Neural progenitor cell (in vitro differentiated cells): ENCODE data around the gene ARHGAP19. TPM values are rescaled to one million over a fixed set of nuclear protein-coding genes. Genes with fewer than 3 reads are reported as not detected.

Experiments used
- DNase-seq: peaks from one replicate; pipeline ENCODE4 v3.0.0-alpha.2; 2016; ENCODE audit warnings: low spot score
- H2AFZ ChIP-seq: fragments of 200-600 bp; sonication (generic); replicated peaks from 2 replicates; pipeline ENCODE4 v1.6.1; 2016; ENCODE audit warnings: antibody characterized with exemption
- H3F3A ChIP-seq: fragments of 200-600 bp; sonication (generic); 2 replicates; pipeline ENCODE4 v1.6.1; 2016; ENCODE audit warnings: antibody characterized with exemption, low read depth
- H3K27ac ChIP-seq: fragments of 200-600 bp; sonication (generic); 2 replicates; pipeline ENCODE4 v1.5.1; 2016; ENCODE audit warnings: mild to moderate bottlenecking
- H3K27me3 ChIP-seq: fragments of 200-600 bp; sonication (generic); 2 replicates; pipeline ENCODE4 v1.6.1; 2016; ENCODE audit warnings: mild to moderate bottlenecking, moderate library complexity
- H3K36me3 ChIP-seq: fragments of 200-600 bp; sonication (generic); 2 replicates; pipeline ENCODE4 v1.5.1; 2016
- H3K4me1 ChIP-seq: fragments of 200-600 bp; sonication (generic); 2 replicates; pipeline ENCODE4 v1.6.1; 2016; ENCODE audit warnings: mixed run types
- H3K4me2 ChIP-seq: fragments of 200-600 bp; sonication (generic); 2 replicates; pipeline ENCODE4 v1.6.1; 2016
- H3K4me3 ChIP-seq: fragments of 200-600 bp; sonication (generic); 2 replicates; pipeline ENCODE4 v1.5.1; 2016
- H3K79me2 ChIP-seq: fragments of 200-600 bp; sonication (generic); 2 replicates; pipeline ENCODE4 v1.6.1; 2016; ENCODE audit warnings: low read depth
- H3K9ac ChIP-seq: fragments of 200-600 bp; sonication (generic); 2 replicates; pipeline ENCODE4 v1.6.1; 2016
- H3K9me3 ChIP-seq: fragments of 200-600 bp; sonication (generic); 2 replicates; pipeline ENCODE4 v1.5.1; 2016; ENCODE audit warnings: low read depth
- H4K20me1 ChIP-seq: fragments of 200-600 bp; sonication (generic); 2 replicates; pipeline ENCODE4 v1.6.1; 2016; ENCODE audit warnings: low read depth
- H3K27ac Mint-ChIP-seq: 3 replicates; pipeline ENCODE4 v1.8.0; 2021; ENCODE audit warnings: mixed read lengths
- H3K27me3 Mint-ChIP-seq: 2 replicates; pipeline ENCODE4 v1.8.0; 2022; ENCODE audit warnings: low read depth, mild to moderate bottlenecking, inconsistent platforms, moderate library complexity, mixed read lengths; ENCODE audit not compliant: insufficient read depth
- H3K36me3 Mint-ChIP-seq: 3 replicates; pipeline ENCODE4 v1.8.0; 2021; ENCODE audit warnings: mixed read lengths
- H3K4me1 Mint-ChIP-seq: 3 replicates; pipeline ENCODE4 v1.8.0; 2021; ENCODE audit warnings: mixed read lengths
- H3K4me3 Mint-ChIP-seq: 3 replicates; pipeline ENCODE4 v1.8.0; 2021; ENCODE audit warnings: mild to moderate bottlenecking, moderate library complexity, mixed read lengths
- H3K9me3 Mint-ChIP-seq: 3 replicates; pipeline ENCODE4 v1.8.0; 2020; ENCODE audit warnings: mixed read lengths
- CTCF ChIP-seq: fragments of 200-600 bp; sonication (generic); IDR thresholded peaks from 2 replicates; pipeline ENCODE4 v1.5.1; 2017; ENCODE audit warnings: antibody characterized with exemption, mild to moderate bottlenecking
- EZH2 ChIP-seq: fragments of 200-600 bp; sonication (generic); IDR thresholded peaks from 2 replicates; pipeline ENCODE4 v1.6.1; 2017; ENCODE audit warnings: antibody characterized with exemption, mild to moderate bottlenecking, moderate library complexity
- EZH2phosphoT487 ChIP-seq: fragments of 200-600 bp; sonication (generic); IDR thresholded peaks from 2 replicates; pipeline ENCODE4 v1.6.1; 2017; ENCODE audit warnings: antibody characterized with exemption
- total RNA-seq: library from RNA; depleted of rRNA; stranded (reverse); fragments of >200 nt; gene quantifications from 2 replicates; pipeline ENCODE4 v1.2.3, GENCODE V29; 2015; ENCODE audit warnings: low replicate concordance

ARHGAP19 gene
- total RNA-seq, 1 donor from 2014 or later = 88.8 TPM

DNA sequence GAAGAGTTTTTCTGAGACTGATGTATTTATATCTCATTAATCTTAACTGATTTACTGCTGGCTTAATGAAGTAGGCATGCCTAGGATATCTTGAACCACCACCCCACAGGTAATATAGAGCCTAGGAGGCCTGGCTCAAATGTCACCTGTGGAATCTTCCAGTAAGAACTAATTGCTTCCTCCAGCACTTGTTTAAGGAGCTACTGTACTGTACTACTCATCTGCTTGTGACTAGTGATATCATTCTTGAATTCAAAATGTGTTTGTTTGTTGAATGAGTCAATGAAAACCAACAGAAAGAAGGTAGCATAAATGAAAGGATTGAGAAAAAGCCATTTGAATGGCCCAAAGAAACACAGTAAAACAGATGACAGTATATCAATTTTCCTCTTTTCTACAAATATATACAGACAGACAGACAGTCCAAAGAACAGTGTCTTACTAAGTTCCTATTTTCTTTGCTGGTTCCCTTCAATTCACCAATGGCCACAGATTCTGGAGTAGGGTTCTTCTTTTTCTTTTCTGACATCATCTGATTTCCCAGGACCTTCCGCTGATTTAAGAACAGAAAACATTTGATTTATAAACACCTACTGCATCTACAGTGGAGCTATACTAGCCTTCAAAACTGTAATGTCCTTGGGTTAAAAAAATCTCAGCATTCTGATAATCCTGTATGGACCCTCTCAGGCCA, 63.0 kb downstream of the ARHGAP19 start:
- Mint-ChIP-seq H3K9me3 (no peaks in the 10 kb centered on the region), H3K36me3 (peaks cover 23% of the 10 kb centered on the region), H3K4me1 (no peaks in the 10 kb centered on the region), H3K27me3 (peaks cover 4% of the 10 kb centered on the region), H3K4me3 (no peak overlapping the region), H3K27ac (no peak overlapping the region)
- no peak overlapping the region for H2AFZ ChIP-seq
- peaks cover 5% of the 10 kb centered on the region for H3K36me3 ChIP-seq
- no peak overlapping the region for H3K27ac ChIP-seq
- H3K4me1 ChIP-seq = no peaks in the 10 kb centered on the region
- no peak overlapping the region for H3K4me3 ChIP-seq
- H3K4me2 ChIP-seq = no peak overlapping the region
- no peak for DNase-seq
- H3K27me3 ChIP-seq = no peaks in the 10 kb centered on the region
- H3K9ac ChIP-seq = no peak overlapping the region
- H4K20me1 ChIP-seq = no peaks in the 10 kb centered on the region
- no peaks in the 10 kb centered on the region for H3K9me3 ChIP-seq
- peaks cover under 1% of the 10 kb centered on the region for H3F3A ChIP-seq
- TF ChIP-seq CTCF (no peak), EZH2phosphoT487 (no peak), EZH2 (no peak)
- H3K79me2 ChIP-seq = no peaks in the 10 kb centered on the region

DNA sequence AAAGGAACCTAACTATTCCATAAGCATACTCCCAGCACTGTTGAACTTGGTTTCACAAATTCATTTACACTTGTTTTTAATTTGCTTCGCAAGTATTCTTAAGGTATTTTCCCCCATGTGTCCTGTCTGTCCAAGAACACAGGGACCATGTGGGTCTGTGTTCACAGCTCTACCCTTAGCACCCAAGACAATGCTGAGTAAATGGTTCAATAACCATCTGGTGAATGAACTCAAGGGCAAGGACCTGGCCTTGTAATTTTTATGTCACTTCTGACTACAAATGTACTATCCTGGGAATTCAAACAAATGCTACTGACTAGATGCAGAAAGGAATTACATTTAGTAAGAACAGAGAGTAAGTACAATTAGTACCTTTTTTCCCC, 63.7 kb downstream of the ARHGAP19 start:
- Histone ChIP-seq H4K20me1 (no peaks in the 10 kb centered on the region), H3K79me2 (no peaks in the 10 kb centered on the region), H3K27me3 (no peaks in the 10 kb centered on the region), H3K4me1 (no peaks in the 10 kb centered on the region), H3K27ac (no peak overlapping the region), H3F3A (no peaks in the 10 kb centered on the region), H3K9ac (no peak overlapping the region), H3K4me3 (no peak overlapping the region), H3K9me3 (no peaks in the 10 kb centered on the region), H3K36me3 (peaks cover 5% of the 10 kb centered on the region), H3K4me2 (no peak overlapping the region), H2AFZ (no peak overlapping the region)
- Mint-ChIP-seq H3K4me1 (no peaks in the 10 kb centered on the region), H3K9me3 (no peaks in the 10 kb centered on the region), H3K27me3 (peaks cover 4% of the 10 kb centered on the region), H3K27ac (no peak overlapping the region), H3K36me3 (peaks cover 23% of the 10 kb centered on the region), H3K4me3 (no peak overlapping the region)
- DNase-seq = no peak
- no peak for TF ChIP-seq EZH2phosphoT487
- TF ChIP-seq CTCF = no peak
- no peak for TF ChIP-seq EZH2

DNA sequence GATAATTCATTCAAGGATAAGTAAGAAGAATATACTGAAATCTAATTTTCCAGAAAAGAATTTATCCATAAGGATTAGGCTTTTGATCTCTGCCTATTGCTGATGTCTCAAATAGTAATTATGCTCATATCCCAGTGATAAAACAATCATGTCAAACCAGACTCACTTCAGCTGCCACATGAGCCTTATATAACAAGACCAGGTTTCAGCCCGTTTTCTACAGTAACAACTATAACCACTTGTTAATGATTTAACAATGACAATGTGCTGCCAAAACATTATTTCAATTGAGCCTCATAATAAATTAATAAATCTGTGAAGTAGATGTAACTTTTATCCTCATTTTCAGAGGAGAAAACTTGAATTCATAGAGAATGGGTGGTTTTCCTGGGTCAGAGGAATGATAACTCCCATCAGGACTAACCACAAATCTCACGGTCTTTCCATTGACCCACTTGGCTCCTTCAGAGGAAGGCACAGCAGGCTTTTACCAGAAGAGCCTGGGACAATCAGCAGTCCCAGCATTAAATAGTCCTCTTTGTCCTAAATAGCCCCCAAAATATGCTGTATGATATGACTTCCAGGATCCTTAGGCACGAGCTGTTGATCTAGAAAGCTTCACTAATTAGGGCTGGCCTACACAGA, 64.2 kb downstream of the ARHGAP19 start:
- Mint-ChIP-seq H3K27me3 (peaks cover 4% of the 10 kb centered on the region), H3K4me3 (no peak overlapping the region), H3K9me3 (no peaks in the 10 kb centered on the region), H3K36me3 (peaks cover 23% of the 10 kb centered on the region), H3K4me1 (peaks cover 2% of the 10 kb centered on the region), H3K27ac (no peak overlapping the region)
- DNase-seq = no peak
- TF ChIP-seq EZH2 = no peak
- TF ChIP-seq EZH2phosphoT487 = no peak
- TF ChIP-seq CTCF = no peak
- H3K4me3 ChIP-seq = no peak overlapping the region
- no peak overlapping the region for H2AFZ ChIP-seq
- H3K4me1 ChIP-seq = peaks cover under 1% of the 10 kb centered on the region
- no peak overlapping the region for H3K4me2 ChIP-seq
- no peak overlapping the region for H3K9ac ChIP-seq
- H3K79me2 ChIP-seq = no peaks in the 10 kb centered on the region
- H3K36me3 ChIP-seq = peaks cover 5% of the 10 kb centered on the region
- H3K27me3 ChIP-seq = no peaks in the 10 kb centered on the region
- peaks cover 1% of the 10 kb centered on the region for H3F3A ChIP-seq
- no peaks in the 10 kb centered on the region for H3K9me3 ChIP-seq
- no peak overlapping the region for H3K27ac ChIP-seq
- H4K20me1 ChIP-seq = peaks cover 1% of the 10 kb centered on the region
